GM21526 (cell line): ENCODE measurements around the gene P2RX1.

Experiments used
- ATAC-seq: cut with Tn5 transposase; IDR thresholded peaks from one replicate; pipeline ENCODE4 v1.9.1; 2021; ENCODE audit warnings: moderate library complexity; ENCODE audit not compliant: unreplicated experiment, low FRiP score

The P2RX1 gene

DNA sequence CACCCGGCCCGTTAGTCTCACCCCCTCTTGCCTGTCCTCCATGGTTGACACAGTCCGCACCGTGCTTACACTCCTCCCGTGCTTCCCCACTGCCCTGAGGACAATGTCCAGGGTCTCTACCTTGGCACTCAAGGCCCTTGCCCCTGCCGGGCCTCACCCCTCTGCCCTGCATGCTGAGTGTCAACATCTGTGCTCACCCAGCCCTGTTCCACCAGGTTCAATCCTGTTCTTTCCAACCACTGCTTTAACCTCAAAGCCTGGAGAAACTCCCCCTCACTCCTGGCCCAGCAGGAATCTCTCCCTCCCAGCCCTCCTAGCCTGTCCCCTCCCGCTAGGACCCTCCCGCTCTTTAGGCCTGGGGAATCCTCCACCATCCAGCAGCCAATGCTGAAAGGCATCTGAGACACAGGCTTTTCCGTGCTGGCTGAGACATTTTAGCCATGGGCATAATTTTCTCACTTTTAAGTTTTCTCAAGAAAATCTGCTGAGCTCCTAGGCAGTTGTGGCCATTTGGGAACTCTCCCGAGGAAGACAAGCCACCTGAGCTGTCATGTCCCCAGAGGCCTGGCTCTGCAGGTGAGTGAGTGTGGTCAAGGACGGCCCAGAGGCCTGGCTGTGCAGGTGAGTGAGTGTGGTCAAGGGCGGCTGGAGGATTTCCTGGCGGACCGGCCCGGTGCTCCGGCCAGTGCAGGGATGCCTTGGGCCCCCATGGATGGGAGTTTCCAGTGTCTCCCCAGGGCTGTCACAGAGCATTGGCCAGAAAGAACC is 10.8 kb upstream of the P2RX1 start:
- ATAC-seq = no peak

GRCh38 chr17:3925684-3926485 is 9.6 kb upstream of the P2RX1 start:
- ATAC-seq = no peak

- no peak for ATAC-seq
Measured at GRCh38 chr17:3924512-3925350, 8.5 kb upstream of the P2RX1 start.

GRCh38 chr17:3923466-3924190 is 7.4 kb upstream of the P2RX1 start:
- ATAC-seq = no peak

GRCh38 chr17:3922765-3923164 is 6.5 kb upstream of the P2RX1 start:
- ATAC-seq = no peak

DNA sequence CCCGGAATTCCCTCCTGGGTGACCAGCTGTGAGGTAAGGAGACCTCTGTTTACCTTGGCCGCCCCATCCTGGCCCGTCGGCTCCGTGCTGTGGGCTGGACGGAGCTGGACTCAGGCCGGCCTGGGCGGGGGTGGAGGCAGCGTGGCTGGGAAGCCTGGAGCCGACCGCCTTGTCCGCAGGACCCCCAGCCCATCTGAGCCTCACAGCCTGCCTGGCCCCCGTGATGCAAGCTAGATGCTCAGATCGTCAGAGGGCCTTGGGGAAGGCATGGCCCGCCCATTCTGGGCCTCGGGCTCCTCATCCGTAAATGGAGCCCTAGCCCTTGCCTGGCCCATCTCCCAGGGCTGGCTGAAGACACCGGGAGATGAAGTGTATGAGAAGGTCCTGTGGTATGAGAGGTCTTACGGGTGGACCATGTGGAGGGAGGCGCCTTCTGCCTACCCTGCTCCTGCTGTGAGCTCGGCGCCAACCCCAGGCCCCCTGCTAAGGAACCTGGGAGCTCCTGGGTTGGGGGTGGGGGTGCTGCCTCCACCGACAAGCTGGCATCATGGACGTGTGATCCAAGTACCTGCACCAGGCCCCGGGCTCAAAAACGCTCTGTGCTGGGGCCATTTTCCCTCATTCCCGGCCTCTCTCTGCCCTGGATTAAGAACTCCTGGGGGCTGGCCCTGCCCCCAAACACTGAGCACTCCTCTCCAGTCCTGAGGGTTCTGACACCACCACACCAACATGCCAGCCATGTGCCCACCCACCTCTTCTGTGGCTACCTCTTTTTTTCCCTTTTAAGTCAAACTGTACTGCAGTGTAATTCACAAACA is 5.4 kb upstream of the P2RX1 start:
- ATAC-seq = no peak

- ATAC-seq = no peak
Measured at GRCh38 chr17:3921006-3921405, 4.7 kb upstream of the P2RX1 start.

- no peak for ATAC-seq
Measured at GRCh38 chr17:3919123-3919624, 2.9 kb upstream of the P2RX1 start.

- no peak for ATAC-seq
Measured at GRCh38 chr17:3918372-3919122, 2.3 kb upstream of the P2RX1 start.

GRCh38 chr17:3917391-3917931 is 1.2 kb upstream of the P2RX1 start:
- ATAC-seq = no peak

DNA sequence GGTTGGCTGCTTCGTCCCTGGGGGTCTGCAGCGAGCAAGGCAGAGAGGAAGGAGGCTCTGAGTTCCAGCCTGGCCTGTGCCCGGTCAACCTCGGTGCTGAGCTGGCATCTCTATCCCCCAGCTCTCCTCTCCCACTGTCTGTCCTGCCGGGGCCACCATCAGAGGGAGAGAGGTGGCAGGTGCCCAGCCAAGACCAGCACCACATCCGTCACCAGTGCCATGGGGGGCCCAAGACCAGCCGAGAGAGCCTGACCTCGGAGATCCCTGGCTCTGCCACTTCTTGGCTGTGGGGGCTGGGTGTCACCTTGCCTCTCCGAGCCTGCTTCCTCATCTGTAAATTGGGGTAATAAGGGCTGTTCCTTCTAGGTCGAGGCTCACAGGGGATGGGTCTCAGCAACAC is 560 bp upstream of the P2RX1 start:
- no peak for ATAC-seq

DNA sequence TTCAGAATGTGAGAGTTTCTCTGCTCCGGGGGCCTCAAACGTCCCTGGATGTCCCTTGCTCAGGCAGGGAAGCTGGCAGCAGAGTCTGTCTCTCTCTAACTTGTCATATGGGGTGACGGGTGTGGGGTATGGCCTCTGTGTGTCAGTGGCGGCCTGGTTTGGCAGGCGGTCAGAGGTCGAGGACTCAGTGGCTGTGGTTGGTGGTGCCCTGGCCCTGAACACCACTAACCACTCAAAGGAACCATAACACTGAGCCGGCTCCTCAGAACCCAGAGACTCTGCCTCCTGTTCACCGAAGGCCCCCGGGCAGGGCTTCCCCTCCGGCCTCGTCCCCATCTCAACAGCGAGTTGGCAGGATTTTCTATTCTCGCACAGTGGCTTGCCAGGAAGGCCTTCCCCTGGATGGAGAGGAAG is 677 bp downstream of the P2RX1 start:
- no peak for ATAC-seq

GRCh38 chr17:3914312-3914670 is 2.0 kb downstream of the P2RX1 start:
- ATAC-seq = peak; percentile 42

DNA sequence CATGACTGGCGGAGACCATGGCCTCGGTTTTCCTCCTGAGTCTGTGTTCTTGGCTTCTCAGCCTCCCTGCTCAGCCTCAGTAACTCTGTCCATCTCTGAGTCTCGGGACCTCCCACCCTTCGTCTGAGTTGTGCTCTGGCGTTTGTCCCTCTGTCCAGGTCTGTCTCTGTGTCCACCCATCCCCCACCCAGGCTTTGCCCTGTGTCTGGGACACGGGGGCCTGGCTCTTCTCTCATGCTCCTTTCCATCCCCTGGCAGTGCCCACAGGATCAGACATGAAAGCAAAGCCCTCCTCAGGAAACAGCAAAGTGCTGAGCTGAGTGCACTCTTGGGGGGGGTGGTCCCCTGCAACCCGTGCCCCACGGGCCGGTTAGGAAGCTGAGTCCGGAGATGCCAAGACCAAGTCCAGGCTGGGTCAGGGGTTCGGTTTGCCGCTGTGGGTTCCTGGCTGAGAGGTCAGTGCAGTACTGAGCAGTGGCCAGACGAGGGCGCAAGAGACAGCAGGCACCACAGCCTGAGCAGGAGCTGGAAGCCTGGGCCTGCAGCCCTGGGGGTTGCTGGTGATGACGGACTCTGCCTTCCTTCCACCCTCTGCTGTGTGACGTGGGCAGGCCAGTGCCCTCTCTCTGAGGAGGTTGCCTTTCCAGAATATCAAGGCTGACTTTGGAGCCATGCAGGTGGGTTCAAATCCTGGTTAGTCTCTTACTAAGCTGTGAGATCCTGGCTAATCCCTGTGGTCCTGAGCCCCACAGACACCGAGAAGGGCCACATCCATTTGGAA is 2.5 kb downstream of the P2RX1 start:
- ATAC-seq = peak; percentile 43

DNA sequence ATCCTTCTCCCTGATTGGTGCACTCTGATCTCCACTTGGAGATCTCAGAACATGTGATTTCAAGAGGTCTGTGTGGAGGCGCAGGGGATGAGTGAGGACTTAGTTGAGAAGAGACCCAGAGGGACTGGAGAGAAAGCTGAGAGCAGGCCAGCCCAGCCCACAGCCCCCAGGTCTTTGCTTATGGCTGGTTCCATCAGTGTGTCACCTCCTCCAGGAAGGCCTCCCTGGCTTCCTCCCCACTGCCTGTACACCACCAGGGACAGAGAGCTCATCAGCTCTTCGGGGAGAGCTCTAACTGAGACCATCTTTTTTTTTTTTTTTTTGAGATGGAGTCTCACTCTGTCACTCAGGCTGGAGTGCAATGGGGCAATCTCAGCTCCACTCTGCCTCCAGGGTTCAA is 3.4 kb downstream of the P2RX1 start:
- no peak for ATAC-seq

DNA sequence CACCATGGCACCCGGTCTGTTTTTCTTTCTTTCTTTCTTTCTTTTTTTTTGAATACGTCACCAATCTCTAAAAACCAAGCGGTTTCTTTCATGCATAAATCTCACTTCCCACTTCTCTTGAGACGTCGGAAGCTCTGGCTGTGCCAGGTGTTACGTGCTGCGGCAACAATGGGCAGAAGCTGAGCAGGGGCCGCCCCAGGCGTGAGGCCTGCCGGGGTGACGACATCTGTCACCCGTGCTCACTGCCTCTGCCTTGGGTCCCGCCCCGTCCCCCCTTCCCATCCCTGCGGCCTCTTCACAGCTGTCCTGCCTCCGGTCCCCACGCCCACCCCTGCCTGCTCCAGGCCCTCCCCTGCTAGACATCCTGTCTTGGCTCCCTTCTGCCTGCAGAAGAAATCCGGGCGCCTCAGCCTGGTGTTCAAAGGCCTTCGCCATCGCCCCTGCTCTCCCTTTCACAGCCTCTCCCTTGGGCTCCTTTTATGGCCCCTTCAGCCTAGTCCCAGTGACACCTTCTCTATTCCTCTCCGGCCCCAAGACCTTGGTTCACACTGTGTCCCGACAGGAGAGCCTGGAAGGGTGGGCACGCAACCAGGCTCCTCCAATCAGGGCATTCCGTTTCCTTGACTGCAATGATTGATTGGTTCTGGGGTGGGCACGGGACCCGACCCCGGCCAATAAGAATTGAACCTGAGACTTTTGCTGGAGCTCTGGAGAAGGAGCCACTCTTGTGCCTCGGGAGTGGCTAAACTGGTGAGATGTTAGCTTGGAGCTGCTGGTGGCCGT is 4.8 kb downstream of the P2RX1 start:
- ATAC-seq = peak; percentile 71
